ENCODE measurements around the gene SREBF2. TPM values are rescaled to one million over a fixed set of nuclear protein-coding genes. Genes with fewer than 3 reads are reported as not detected.
A peak's percentile ranks its signal among the peaks of the same experiment; 100 is the strongest.

SREBF2 gene
- total RNA-seq, 1 donor from 2014 or later = 119 TPM

DNA sequence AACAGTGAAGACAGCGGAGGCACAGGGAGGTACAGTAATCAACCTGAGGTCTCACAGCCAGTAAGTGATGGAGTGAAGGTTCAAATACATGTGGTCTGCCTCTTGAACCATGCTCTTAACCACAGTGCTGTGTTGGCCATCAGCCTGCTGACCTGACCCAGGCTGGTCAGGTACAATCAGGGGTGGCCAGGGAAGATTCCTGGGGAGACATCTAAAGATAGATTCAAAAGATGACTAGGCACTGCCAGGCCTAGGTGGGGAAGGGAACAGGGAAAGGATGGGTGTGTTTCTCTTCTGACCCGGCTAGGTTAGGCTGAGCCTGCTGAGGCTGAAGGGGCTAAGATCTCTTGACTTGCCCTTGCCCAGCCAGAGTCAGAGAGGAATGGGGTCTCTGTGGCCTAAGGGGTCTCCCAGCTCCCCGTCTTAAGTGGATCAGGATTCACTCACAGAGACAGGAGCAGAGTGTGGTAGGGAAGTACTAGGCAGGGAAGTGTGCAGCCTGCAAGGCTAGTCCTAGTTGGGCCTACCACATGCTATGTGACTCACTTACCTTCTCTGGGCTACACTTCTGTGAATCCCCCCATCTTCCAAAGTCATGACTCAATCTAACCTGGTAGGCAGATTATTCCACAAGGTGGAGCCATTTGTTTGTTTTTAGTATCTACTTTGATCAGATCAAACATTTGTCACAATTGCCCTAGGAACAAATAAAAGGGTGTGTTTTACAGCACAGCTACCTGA lies 10.4 kb upstream of the SREBF2 start:
- Mint-ChIP-seq H3K27me3 (ENCODE audit: unreplicated experiment) (no peaks in the 10 kb centered on the region), H3K4me1 (ENCODE audit: unreplicated experiment) (peaks cover 44% of the 10 kb centered on the region), H3K36me3 (ENCODE audit: unreplicated experiment) (peaks cover 4% of the 10 kb centered on the region), H3K4me3 (ENCODE audit: unreplicated experiment) (no peak overlapping the region), H3K27ac (ENCODE audit: unreplicated experiment) (no peak overlapping the region), H3K9me3 (ENCODE audit: unreplicated experiment) (no peaks in the 10 kb centered on the region)
- DNase-seq (ENCODE audit: extremely low spot score, unreplicated experiment) = no peak
- TF ChIP-seq, protein P1, sequence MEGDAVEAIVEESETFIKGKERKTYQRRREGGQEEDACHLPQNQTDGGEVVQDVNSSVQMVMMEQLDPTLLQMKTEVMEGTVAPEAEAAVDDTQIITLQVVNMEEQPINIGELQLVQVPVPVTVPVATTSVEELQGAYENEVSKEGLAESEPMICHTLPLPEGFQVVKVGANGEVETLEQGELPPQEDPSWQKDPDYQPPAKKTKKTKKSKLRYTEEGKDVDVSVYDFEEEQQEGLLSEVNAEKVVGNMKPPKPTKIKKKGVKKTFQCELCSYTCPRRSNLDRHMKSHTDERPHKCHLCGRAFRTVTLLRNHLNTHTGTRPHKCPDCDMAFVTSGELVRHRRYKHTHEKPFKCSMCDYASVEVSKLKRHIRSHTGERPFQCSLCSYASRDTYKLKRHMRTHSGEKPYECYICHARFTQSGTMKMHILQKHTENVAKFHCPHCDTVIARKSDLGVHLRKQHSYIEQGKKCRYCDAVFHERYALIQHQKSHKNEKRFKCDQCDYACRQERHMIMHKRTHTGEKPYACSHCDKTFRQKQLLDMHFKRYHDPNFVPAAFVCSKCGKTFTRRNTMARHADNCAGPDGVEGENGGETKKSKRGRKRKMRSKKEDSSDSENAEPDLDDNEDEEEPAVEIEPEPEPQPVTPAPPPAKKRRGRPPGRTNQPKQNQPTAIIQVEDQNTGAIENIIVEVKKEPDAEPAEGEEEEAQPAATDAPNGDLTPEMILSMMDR (IDR thresholded peaks at IDR 0.05) = peak; percentile 60

DNA sequence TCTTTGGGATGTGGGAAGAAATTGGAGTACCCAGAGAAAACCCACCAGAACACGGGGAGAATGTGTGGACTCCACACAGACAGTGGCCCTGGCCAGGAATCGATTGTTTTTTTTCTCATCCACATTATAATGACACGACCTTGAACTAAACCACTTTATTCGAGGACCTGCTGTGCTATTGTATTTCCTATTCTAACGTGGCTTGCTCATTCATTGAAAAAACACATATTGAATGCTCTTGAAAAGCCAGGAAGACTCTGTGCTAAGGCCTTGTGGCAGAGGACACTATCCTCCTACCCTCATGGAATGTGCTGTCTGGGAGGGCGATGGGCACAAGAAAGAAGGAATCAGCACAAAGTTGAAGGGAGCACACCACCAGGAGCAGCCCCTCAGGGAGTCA lies 9.1 kb upstream of the SREBF2 start:
- peaks cover 52% of the 10 kb centered on the region for H3K4me1 Mint-ChIP-seq (ENCODE audit: unreplicated experiment)
- H3K36me3 Mint-ChIP-seq (ENCODE audit: unreplicated experiment) = peaks cover 2% of the 10 kb centered on the region
- H3K27me3 Mint-ChIP-seq (ENCODE audit: unreplicated experiment) = no peaks in the 10 kb centered on the region
- peak overlapping the region; percentile 76 for H3K27ac Mint-ChIP-seq (ENCODE audit: unreplicated experiment)
- TF ChIP-seq, protein P1 (IDR thresholded peaks at IDR 0.05) = no peak
- H3K4me3 Mint-ChIP-seq (ENCODE audit: unreplicated experiment) = no peak overlapping the region
- H3K9me3 Mint-ChIP-seq (ENCODE audit: unreplicated experiment) = no peaks in the 10 kb centered on the region
- DNase-seq (ENCODE audit: extremely low spot score, unreplicated experiment) = no peak

DNA sequence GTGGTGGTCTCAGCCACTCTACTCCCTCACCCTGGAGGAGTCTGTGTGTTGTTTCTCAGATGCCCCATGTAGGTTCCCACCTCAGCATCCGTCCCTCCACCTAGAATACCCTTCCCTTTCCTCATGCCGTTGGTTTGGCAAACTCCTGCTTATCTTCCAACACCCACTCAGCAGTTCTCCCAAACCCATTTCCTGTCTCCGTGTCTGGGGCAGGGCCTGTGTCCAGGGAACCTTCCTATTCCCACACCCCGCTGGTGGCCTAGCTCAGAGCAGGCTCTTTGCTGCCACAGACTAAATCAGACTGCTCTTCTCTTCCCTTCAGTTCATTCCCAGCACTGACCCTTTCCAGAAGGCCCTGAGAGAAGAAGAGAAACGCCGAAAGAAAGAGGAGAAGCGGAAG lies 7.5 kb upstream of the SREBF2 start:
- Mint-ChIP-seq H3K27ac (ENCODE audit: unreplicated experiment) (peak overlapping the region; percentile 68), H3K4me3 (ENCODE audit: unreplicated experiment) (no peak overlapping the region), H3K36me3 (ENCODE audit: unreplicated experiment) (peaks cover 2% of the 10 kb centered on the region), H3K4me1 (ENCODE audit: unreplicated experiment) (peaks cover 52% of the 10 kb centered on the region), H3K9me3 (ENCODE audit: unreplicated experiment) (no peaks in the 10 kb centered on the region), H3K27me3 (ENCODE audit: unreplicated experiment) (no peaks in the 10 kb centered on the region)
- DNase-seq (ENCODE audit: extremely low spot score, unreplicated experiment) = no peak
- TF ChIP-seq, protein P1 (IDR thresholded peaks at IDR 0.05) = no peak

DNA sequence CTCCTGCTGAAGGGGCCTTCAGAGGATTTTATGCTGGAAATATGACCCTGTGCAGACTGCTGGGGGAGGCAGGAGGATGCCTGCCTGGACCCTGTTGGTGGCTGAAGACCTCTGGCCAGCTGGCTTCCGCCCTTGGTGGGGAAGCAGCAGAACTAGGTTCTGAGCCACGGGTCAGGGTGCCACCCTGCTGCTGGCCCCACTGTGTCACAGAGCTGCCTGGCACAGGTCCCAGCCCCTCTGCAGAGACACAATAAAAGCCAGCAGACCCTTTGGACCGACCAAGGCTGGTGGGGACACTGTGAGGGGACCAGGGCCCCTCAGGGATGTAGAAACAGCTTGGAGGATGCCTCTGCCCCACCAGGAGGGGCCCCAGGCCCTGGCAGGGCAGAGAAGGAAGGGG lies 6.9 kb upstream of the SREBF2 start:
- no peak for DNase-seq (ENCODE audit: extremely low spot score, unreplicated experiment)
- Mint-ChIP-seq H3K27ac (ENCODE audit: unreplicated experiment) (no peak overlapping the region), H3K4me1 (ENCODE audit: unreplicated experiment) (peaks cover 48% of the 10 kb centered on the region), H3K9me3 (ENCODE audit: unreplicated experiment) (no peaks in the 10 kb centered on the region), H3K4me3 (ENCODE audit: unreplicated experiment) (no peak overlapping the region), H3K36me3 (ENCODE audit: unreplicated experiment) (peaks cover 2% of the 10 kb centered on the region), H3K27me3 (ENCODE audit: unreplicated experiment) (no peaks in the 10 kb centered on the region)
- TF ChIP-seq, protein P1 (IDR thresholded peaks at IDR 0.05) = no peak

DNA sequence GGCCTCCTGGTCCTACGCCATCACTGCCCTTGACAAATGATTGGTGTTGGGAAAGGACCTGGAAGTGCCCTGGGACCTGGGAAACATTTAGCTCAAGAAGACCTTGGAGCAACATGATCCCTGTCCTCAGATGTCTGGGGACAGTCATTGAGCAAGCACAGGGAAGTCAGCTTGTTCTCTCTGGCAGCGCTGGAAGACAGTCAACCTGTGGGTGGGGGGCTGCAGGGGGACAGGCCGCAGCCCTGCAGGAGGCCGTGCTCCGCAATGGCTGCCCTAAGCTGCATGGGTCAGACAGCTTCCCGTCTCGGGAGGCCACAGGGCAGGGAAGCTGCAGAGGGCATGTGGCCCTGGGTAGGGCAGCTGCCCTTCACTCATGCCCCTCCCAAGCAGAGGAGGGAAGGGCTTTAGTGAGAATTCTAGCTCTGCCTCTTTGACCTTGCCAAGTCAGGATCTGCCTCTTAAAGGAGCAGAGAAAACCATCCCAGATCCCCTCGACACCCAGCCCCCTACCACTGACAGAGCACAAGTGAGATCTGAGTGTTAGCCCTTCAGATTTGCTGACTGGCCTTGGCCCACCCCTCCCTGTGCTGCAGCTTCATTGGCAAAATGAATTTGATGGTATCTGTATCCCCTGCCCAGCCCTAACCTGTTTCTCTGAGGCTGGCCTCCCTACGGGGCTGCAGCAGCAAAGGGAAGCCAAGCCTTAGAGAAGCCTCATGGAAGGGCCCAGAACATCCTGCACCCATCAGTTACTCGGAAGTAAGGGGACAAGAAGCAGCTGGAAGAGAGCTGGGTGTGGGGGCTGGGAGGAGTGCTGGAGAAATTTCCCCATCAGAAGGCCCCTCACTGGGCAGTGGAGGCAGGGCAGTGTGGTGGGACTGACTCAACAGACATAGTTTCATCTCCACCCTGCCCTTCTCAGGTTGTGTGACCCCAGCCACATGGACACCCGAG lies 6.2 kb upstream of the SREBF2 start:
- Mint-ChIP-seq H3K4me1 (ENCODE audit: unreplicated experiment) (peaks cover 51% of the 10 kb centered on the region), H3K27me3 (ENCODE audit: unreplicated experiment) (no peaks in the 10 kb centered on the region), H3K27ac (ENCODE audit: unreplicated experiment) (no peak overlapping the region), H3K36me3 (ENCODE audit: unreplicated experiment) (peaks cover 2% of the 10 kb centered on the region), H3K9me3 (ENCODE audit: unreplicated experiment) (no peaks in the 10 kb centered on the region), H3K4me3 (ENCODE audit: unreplicated experiment) (no peak overlapping the region)
- no peak for DNase-seq (ENCODE audit: extremely low spot score, unreplicated experiment)
- TF ChIP-seq, protein P1 (IDR thresholded peaks at IDR 0.05) = no peak
